Femur (tissue), 1 donor: ENCODE data around the gene POLK.
"Not testable (repeated sequence)": the region's sequence is repeated elsewhere in the genome, so short reads cannot be mapped to it uniquely, and the experiment has no call there.

Source experiments
- DNase-seq: peaks from one replicate; pipeline ENCODE4 v3.0.0-alpha.2; 2017

Gene POLK

DNA sequence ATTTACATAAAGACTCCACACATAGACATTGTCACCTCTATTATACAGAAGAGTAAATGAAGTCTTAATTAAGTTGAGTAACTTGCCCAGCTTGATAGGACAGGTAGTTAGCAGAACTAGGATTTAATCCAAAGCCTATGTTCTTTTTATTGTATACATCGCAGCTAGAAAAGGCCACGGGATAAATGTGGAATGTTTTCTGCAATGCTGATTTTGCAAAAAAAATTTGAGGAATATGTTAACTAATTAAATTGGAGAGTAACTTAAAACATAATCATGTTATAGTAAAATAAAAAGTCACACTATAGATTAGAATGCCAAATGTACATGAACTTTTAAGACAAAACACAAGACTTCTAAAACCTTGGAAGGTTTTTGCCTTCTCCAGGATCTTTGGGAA lies 41.1 kb downstream of the POLK start:
- no peak for DNase-seq

DNA sequence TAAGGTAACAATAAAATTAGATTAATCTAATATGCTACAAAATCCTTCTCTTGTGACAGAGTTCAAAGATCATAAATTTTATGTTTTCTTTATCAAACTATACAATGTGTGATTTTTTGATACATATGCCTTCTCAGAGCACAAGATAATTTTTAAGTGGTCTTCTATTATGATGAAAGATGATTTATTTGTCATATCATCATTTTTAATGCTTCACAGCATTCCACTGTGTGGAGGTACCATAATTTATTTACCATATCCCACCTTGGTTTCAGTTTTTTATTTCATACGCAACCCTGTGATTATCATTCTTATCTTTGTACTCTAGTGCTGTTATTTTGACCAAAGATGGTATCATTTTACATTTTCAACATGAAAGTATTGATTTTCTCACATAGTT lies 41.7 kb downstream of the POLK start:
- no peak for DNase-seq

DNA sequence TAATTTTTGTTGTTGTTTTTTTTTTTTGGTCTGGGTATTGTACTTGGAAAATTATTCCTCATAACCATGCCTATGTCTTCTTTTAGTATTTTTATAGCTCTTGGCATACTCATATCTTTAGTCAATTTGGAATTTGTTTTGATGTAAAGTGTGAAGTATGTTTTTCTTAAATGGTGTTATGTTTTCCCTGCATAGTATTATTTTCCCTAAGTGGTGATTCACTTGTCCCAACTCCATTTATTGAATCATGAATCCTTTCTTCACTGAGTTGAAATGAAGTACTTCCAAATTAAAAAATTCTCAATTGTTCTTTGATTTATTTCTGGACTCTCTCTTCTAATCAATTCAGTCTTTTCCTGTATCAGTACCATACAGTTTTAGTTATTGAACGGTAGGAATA lies 46.5 kb downstream of the POLK start:
- no peak for DNase-seq

DNA sequence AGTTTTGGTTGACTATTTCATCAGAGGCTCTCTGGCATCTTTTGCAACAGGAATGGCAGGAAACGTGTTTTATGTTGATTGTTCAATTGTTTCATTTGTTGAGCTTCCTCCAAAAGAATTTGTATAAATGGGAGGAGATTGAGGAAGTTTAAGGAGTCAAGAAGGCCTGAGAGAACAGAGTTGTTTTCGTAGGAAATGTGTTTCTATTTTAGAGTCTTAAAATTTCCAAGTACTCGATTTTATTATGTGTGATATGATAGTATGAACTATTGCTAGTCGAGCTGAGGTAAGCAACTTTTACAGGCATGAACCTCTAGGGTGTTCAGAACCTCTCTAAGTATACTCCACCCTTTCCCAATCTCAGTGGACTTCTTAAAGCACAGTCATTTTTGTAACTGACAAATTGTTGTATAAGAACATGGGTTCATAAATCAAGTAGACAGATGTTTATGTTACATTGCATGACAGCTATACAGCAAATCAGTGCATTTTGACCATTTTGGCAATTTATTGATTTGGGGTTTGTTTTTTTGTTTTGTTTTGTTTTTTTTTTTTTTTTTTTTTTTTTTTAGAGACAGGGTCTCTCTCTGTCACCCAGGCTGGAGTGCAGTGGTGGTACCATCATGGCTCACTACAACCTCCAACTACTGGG lies 47.4 kb downstream of the POLK start:
- DNase-seq, result no peak

DNA sequence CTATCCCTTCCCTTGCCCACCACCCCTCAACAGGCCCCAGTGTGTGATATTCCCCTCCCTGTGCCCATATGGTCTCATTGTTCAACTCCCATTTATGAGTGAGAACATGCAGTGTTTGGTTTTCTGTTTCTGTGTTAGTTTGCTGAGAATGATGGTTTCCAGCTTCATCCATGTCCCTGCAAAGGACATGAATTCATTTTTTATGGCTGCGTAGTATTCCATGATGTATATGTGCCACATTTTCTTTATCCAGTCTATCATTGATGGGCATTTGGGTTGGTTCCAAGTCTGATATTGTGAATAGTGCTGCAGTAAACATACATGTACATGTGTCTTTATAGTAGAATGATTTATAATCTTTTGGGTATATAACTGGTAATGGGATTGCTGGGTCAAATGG lies 49.0 kb downstream of the POLK start:
- not testable (repeated sequence) for DNase-seq

DNA sequence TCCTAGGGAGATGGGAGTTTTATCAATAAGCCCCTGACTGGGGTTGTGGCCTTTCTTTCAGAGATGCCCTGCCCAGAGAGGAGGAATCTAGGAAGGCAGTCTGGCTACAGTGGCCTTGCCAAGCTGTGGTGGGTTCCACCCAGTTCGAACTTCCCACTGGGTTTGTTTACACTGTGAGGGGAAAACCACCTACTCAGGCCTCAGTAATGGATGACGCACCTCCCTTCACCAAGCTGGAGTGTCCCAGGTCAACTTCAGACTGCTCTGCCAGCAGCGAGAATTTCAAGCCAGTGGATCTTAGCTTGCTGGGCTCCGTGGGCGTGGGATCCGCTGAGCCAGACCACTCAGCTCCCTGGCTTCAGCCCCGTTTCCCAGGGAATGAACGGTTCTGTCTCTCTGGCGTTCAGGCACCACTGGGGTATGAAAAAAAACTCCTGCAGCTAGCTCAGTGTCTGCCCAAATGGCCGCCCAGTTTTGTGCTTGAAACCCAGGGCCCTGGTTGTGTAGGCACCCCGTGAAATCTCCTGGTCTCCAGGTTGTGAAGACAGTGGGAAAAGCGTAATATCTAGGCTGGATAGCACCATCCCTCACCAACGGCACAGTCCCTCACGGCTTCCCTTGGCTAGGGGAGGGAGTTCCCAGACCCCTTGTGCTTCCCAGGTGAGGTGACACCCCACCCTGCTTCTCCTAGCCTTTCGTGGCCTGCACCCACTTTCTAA lies 54.5 kb downstream of the POLK start:
- DNase-seq, result not testable (repeated sequence)

DNA sequence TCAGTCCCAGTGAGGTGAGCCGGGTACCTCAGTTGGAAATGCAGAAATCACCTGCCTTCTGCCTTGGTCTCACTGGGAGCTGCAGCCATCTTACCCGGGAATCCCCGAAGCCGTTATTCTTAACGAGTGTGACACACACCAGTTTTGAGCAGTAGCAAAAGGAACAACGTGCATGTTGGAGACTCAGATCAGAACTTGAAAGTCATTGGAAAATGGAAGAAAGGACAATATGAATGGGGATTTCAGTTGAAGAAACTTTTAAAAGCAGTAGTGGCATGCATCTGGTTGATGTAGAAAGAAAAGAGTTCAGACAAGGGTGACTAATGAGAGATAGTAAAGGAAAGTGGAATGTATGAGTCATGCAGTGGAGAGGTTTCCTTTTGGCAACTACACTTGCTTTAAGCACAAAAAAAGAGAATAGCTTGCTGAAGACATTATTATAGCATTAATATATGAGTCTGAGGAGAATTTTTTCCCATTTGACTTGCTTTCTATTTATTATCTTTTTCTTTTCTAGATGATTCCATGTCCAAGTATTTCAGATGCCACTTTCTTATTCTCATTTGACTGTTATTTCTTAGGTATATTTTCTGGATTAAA lies 55.1 kb downstream of the POLK start:
- DNase-seq, result no peak

DNA sequence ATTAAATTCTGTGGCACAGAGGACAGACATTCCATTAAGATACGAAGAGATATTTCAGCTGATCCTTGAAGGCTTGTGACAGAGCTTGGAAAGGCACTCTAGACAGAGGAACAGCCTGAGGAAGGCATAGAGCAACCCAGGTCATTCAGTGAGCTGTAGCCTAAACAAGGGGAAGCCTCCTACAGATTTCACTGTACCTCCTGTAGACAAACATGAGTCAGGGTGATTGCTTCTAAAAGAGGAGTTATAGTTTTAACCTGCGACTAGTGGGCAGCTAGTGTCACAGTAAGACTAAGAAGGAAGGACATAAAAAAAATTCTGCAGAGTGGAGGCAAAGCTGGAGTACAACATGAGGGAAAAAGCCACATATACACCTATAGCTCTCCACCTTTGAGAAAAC lies 56.0 kb downstream of the POLK start:
- DNase-seq, result no peak

DNA sequence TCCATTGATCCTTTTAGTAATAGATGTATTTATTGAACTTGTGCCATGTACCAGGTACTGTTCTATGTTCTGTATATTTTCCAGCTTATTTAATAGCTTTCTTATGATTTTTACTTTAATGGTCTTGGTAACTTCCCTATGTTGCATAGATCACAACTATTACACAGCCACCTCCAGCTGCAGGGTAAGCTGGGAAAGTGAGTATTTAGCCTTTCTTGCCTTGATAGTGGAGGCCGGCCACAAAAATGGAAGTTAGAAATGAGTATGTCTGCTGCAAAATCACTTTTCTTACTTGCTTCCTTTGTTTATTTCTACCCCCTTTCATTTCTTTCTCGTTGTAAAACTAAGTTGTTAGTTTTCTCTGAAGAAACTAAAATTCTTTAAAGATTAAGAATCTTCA lies 56.5 kb downstream of the POLK start:
- no peak for DNase-seq

DNA sequence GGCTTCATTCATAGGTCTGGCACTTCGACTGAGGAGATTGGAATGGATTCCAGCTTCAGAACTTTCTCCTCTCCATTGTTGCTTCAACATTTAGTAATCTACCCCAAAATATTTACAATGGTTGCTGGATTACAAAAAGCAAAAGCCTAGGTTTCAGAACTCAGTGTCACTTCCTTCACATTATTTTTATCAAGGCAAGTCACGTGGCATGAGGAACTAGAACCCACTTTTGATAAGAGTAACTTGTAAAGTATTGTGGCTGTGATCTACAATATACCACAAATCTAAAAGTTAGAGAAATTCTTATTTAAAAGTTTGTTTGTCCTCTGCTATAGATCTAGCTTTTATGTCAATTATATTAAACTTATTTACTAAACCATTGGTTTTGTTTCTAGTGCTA lies 59.9 kb downstream of the POLK start:
- no peak for DNase-seq

DNA sequence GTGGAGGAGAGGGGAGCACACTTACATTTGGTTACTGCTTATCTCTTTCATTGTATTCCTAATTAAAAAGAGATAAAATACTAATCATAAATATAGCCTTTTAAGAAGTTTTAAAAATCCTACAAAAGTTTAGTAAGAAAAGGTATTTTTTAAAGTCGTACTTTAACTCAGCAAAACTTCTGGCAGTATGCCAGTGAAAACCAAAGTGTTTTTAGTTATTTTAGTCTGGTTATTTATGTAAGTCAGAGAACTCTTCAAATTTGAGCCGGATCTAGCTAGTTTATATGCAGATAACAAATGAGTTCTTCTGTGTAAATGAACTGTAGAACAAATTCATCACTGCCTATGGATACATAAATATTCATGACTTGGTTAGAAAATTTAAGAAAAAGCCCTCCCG lies 63.1 kb downstream of the POLK start:
- no peak for DNase-seq

DNA sequence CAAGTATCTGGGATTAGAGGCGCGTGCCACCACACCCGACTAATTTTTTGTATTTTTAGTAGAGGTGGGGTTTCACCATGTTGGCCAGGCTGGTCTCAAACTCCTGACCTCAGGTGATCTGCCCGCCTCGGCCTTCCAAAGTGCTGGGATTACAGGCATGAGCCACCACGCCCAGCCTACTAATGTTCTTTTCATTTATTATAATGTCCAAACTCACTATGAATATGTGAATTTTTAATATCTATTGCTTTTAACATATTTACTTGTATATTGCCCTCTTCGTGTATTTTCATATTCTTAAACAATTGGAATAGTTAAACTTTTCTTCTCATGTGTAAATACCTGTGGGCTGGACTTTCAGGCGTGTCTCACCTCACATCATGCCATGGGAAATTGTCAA lies 66.6 kb downstream of the POLK start:
- not testable (repeated sequence) for DNase-seq

DNA sequence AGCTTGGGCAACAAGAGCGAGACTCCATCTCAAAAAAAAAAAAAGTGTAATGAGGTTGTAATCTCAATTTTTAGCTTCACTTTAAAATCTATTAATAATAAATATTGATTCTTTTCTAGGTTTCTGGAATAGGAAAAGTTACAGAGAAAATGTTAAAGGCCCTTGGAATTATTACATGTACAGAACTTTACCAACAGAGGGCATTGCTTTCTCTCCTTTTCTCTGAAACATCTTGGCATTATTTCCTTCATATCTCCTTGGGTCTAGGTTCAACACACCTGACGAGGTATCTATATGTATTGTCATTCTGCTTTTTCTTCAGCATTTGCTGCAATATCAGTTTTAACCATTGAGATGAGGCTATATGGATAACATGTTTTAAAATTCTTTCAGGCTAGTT lies 73.0 kb downstream of the POLK start:
- DNase-seq, result no peak

DNA sequence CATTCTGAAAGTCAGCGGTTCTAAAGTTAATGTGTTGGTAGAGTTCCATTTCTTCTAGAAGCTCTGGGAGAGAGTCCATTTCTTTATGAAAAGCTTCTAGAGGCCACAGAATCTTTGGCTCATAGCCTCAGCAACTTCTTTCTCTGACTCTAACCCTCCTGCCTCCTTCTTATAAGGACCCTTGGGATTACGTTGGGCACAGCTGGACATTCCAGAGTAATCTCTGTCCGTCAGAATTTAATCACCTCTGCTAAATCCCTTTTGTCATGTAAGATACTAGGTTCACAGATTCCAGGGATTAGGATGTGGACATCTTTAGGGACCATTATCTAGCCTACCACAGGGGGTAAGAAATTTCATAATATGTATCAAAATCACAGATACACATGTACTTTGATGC lies 77.0 kb downstream of the POLK start:
- no peak for DNase-seq

DNA sequence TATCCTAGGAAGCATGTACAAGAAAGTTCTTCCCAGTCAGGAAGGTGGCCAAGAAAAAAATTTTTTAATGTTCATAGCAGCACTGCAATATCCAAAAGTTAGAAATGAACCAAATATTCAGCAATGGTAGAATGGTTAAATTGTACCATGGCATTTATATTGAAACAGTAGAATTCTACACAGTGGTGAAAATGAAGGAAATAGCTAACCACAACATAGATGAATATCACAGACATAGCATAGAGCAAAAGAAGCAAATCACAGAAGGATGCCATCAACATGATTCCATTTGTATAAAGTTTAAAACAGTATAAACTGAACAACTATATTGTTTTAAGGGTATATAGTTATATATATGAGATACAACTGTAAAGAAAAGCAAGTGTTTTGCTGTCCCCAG lies 88.8 kb downstream of the POLK start:
- no peak for DNase-seq

DNA sequence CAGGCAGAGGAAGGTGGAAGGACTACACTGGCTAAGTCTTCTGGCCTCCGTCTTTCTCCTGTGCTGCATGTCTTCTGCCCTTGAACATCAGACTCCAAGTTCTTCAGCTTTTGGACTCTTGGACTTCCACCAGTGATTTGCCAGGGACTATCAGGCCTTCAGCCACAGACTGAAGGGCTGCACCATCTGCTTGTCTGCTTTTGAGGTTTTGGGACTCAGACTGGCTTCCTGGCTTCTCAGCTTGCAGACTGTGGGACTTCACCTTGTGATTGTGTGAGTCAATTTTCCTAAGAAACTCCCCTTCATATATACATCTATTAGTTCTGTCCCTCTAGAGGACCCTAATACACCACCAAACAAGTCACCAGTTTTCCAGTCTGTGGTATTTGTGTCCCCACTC lies 89.9 kb downstream of the POLK start:
- no peak for DNase-seq

DNA sequence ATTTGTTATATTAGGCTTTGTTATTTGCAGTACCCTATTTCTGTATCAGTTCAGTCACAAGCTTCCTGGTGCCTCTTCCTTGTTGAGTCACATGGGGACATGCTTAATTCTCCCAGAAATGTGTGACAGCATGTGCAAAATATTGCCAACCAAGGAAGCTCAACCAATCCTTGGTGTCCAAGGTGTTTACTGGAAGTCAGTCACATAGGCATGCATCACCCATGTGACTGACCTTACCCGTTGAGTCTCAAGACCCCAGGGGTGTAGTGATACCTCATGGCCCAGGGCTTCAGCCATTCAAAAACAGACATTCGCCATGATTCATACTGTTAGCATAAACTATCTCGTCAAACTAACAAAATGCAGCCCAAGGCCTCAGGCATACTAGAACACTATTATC lies 90.3 kb downstream of the POLK start:
- DNase-seq, result no peak

DNA sequence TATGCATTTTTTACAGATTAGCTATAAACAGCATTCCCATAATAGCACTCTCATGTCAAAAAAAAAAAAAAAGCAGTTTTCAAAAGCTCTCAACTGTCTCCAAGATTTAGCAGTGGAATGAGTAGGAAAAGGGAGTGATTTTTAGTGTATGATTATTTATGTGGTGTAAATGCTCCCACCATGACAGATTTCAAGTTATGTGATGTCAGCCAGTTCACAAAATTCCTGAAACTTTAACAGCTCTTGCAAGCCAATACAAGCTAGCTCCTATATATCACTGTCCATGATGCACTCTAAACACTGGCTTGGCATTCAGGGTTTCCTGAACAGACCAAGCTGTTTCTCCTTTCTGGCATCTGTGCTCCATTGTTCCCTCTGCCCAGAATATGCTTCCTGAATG lies 91.7 kb downstream of the POLK start:
- no peak for DNase-seq

DNA sequence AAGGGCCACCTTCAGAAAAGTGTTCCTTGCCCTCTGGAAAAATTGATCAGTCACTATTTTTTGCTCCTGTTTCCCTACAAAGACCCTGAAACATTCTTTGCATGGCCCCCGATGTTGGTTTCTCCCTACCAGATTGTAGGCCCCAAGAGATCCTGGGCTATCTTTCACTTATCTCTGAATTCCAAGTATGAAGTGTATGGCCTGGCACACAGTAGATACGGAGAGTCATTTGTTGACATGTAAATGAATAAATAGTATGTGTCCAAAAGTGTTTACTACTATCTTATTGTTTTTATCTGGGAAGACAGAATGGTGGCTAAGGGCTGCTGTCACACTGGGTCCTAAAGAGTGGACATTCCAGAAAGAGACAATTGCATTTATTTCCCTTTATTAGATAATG lies 92.1 kb downstream of the POLK start:
- DNase-seq, result no peak

DNA sequence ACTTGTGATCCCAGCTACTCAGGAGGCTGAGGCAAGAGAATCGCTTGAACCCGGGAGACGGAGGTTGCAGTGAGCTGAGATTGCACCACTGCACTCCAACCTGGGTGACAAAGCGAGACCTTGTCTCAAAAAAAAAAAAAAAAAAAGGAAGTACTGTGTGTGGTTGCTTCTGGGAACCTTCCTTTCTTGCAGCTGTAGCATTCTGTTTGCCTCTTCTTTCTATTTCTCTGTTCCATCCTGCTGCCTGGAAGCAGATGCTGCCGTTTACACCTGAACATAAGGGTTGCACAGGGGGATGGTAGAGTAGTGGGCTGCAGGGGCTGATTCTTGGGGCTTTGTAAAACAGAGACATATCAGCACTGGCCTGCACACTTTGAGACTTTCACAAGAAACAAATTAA lies 95.7 kb downstream of the POLK start:
- not testable (repeated sequence) for DNase-seq

DNA sequence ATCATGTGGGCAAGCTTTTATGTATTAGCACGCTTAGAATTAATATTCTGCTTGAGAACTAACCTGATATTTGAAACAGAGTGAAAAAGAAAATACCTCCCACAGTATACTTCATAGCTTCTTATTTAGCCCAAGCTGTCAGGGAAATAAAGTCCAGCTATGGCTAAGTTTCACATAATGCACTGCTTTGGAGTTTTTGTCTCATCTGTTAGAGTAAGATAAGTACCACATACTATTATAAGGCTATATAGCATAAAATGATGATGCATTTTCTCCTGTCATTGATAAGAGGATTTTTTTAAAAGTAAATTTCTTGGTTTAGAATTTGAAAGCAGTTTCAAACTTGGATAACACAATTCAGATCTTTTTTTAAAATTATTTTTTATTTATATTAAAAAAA lies 97.2 kb downstream of the POLK start:
- no peak for DNase-seq

DNA sequence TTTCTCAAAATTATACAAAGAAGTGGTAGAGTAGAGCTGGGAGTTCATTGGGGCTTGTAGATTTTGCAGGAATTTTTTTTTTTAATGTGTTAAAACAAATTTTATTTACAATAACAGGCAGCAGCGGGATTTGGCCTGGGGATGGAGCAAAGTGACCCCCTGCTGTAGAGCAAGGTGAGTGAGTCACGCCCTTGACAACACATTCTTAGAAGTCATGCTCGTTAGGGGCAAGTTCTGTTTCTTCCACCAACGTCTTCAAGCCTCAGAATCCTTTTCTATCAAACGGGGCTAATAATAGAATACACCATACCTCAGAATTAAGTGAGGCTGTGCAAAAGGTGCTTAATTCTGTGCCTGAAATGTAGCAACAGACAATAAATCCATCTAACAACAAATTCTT lies 98.5 kb downstream of the POLK start:
- no peak for DNase-seq

DNA sequence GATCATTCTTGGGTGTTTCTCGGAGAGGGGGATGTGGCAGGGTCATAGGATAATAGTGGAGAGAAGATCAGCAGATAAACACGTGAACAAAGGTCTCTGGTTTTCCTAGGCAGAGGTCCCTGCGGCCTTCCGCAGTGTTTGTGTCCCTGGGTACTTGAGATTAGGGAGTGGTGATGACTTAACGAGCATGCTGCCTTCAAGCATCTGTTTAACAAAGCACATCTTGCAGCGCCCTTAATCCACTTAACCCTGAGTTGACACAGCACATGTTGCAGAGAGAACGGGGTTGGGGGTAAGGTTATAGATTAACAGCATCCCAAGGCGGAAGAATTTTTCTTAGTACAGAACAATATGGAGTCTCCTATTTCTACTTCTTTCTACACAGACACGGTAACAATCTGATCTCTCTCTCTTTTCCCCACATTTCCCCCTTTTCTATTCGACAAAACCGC lies 99.2 kb downstream of the POLK start:
- not testable (repeated sequence) for DNase-seq
